MCF 10A (cell line): ENCODE data around the gene U2AF2. TPM values are rescaled to one million over a fixed set of nuclear protein-coding genes. Genes with fewer than 3 reads are reported as not detected.

ENCODE experiments used
- BruUV-seq: library from RNA; stranded (reverse); fragments of 400-500 nt; replicated peaks from 2 replicates; lab custom pipeline; 2021; lab: Mats Ljungman, UMichigan
- CTCF ChIA-PET: fragments of 300-600 bp; sonication (Branson Sonifier 250); formaldehyde crosslinking; extraction: SDS; loops from one replicate; lab custom pipeline; 2021; ENCODE audit warnings: antibody characterized with exemption, inconsistent platforms; lab: Yijun Ruan, JAX
- POLR2A ChIA-PET: fragments of 300-600, 350-650 bp; sonication (Branson Sonifier 250); formaldehyde crosslinking; extraction: SDS; loops from one replicate; lab custom pipeline; 2020; ENCODE audit warnings: antibody characterized with exemption, inconsistent platforms; lab: Yijun Ruan, JAX
- DNase-seq: peaks from one replicate; pipeline ENCODE4 v3.0.0-alpha.2; 2018; ENCODE audit not compliant: unreplicated experiment
- H3K27ac Mint-ChIP-seq: one replicate; pipeline ENCODE4 v1.8.0; 2022; ENCODE audit warnings: mild to moderate bottlenecking, low read depth, mixed read lengths; ENCODE audit not compliant: unreplicated experiment
- H3K27me3 Mint-ChIP-seq: one replicate; pipeline ENCODE4 v1.8.0; 2022; ENCODE audit warnings: mixed read lengths; ENCODE audit not compliant: insufficient read depth, unreplicated experiment
- H3K36me3 Mint-ChIP-seq: one replicate; pipeline ENCODE4 v1.8.0; 2022; ENCODE audit warnings: mild to moderate bottlenecking, moderate library complexity, mixed read lengths; ENCODE audit not compliant: insufficient read depth, unreplicated experiment
- H3K4me1 Mint-ChIP-seq: one replicate; pipeline ENCODE4 v1.8.0; 2022; ENCODE audit warnings: mixed read lengths; ENCODE audit not compliant: insufficient read depth, unreplicated experiment
- H3K4me3 Mint-ChIP-seq: one replicate; pipeline ENCODE4 v1.8.0; 2022; ENCODE audit warnings: mild to moderate bottlenecking, moderate library complexity, mixed read lengths; ENCODE audit not compliant: unreplicated experiment
- H3K9me3 Mint-ChIP-seq: one replicate; pipeline ENCODE4 v1.8.0; 2022; ENCODE audit warnings: mixed read lengths; ENCODE audit not compliant: unreplicated experiment
- CTCF ChIP-seq: fragments of 200-600 bp; IDR thresholded peaks from one replicate; pipeline ENCODE4 v1.8.0; 2022; ENCODE audit warnings: antibody characterized with exemption, mild to moderate bottlenecking; ENCODE audit not compliant: unreplicated experiment
- intact Hi-C: fragments of 100-400 bp; cut with micrococcal nuclease; formaldehyde crosslinking; loops from 2 replicates; pipeline ENCODE4 v1.14.1; 2022
- total RNA-seq: library from RNA; stranded (reverse); gene quantifications from 2 replicates; pipeline ENCODE4 v1.2.3, GENCODE V29; 2022

Gene U2AF2
- total RNA-seq, 1 experiment from 2014 or later: 280 TPM

DNA sequence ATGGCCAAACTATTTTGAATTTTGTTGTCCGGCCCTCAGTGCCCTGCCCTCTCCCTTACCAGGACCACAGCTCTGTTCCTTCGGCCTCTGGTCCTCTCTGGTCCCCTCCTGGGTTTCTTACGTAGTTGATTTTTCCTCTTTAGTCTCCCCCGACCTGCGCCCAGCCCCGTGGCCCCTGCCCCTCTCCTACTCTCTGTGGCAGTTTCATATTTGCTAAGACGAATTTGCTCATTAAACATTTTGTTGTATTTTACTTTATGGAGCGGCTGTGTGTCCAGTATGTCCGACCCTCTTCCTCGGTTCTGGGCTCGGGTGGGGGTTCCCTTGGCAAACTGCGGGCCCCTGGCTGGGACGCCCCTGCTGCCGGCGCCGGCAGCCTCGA, 19.6 kb downstream of the U2AF2 start:
- Mint-ChIP-seq H3K4me1 (peaks cover 31% of the 10 kb centered on the region), H3K27me3 (no peaks in the 10 kb centered on the region), H3K27ac (peak overlapping the region; percentile 85), H3K4me3 (peak overlapping the region; percentile 87), H3K9me3 (no peaks in the 10 kb centered on the region), H3K36me3 (peaks cover 59% of the 10 kb centered on the region)
- DNase-seq: no peak
- BruUV-seq: no TSS peak
- intact Hi-C loops: no loop called here
- POLR2A ChIA-PET: interaction anchor here (1.2 kb wide), 1 partner anchor 20 kb away, joined by 6 read pairs; the partner anchor contains the start of gene U2AF2
- TF ChIP-seq CTCF: no peak
- CTCF ChIA-PET: no interaction called here

DNA sequence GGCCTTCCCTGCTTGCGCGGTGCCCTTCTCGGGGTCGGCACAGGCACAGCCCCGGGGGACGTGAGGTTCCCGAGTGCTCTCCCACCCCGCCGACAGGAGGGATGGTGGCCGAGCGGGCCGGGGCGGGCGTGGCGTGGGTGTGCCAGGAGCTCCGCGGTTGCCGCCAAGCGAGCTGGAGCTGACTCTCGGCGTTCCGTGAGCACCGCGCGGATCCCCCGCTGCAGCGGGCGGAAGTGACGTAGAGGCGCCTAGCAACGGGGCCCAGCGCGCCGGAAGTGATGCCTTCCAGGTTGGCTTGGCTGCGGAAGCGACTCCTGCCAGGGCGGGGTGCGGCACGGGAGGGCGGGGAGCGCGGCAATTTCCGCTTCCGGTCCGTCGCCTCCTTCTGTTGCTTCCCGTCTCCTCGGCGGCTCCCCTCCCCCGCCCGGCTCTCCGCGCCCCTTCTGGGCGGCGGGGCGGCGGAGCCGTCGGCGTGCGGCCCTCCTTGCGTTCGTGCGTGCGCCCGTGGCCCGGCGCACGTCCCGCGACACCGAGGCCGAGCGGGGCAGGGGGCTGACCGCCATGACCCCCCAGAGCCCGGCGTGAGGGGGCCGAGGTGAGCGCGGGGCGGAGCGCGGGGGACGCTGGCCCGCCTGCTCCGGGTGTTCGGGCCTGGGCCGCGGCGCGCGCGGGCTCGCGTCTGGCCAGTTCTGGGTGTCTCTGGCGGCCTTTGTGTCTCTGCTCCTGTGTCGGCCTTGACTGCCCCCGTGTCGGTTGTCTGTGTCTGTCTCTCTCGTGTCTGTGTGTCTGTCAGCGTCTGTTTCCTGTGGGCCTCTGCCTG, 20.2 kb downstream of the U2AF2 start, which contains the start of gene EPN1:
EPN1 (plus strand) TSS at position 386 of the 820 bp plus-strand sequence. CDS start 3,402 bp downstream, outside the sequence.
- peak within 1 kb of the TSS; percentile 87 for H3K4me3 Mint-ChIP-seq
- H3K9me3 Mint-ChIP-seq: no peaks in the 10 kb centered on the region
- DNase-seq: peak; percentile 97
- intact Hi-C loops: no loop called here
- no peaks in the 10 kb centered on the region for H3K27me3 Mint-ChIP-seq
- peak within 1 kb of the TSS; percentile 85 for H3K27ac Mint-ChIP-seq
- H3K36me3 Mint-ChIP-seq: peaks cover 61% of the 10 kb centered on the region
- no TSS peak for BruUV-seq
- peaks cover 34% of the 10 kb centered on the region for H3K4me1 Mint-ChIP-seq
- no peak for TF ChIP-seq CTCF
- ChIA-PET CTCF (no interaction called here), POLR2A (interaction anchor here (1.2 to 1.6 kb wide), 3 partner anchors 18 to 27 kb away, joined by 3 to 7 read pairs (median 6); partner anchors contain the start of genes CCDC106 and U2AF2)

DNA sequence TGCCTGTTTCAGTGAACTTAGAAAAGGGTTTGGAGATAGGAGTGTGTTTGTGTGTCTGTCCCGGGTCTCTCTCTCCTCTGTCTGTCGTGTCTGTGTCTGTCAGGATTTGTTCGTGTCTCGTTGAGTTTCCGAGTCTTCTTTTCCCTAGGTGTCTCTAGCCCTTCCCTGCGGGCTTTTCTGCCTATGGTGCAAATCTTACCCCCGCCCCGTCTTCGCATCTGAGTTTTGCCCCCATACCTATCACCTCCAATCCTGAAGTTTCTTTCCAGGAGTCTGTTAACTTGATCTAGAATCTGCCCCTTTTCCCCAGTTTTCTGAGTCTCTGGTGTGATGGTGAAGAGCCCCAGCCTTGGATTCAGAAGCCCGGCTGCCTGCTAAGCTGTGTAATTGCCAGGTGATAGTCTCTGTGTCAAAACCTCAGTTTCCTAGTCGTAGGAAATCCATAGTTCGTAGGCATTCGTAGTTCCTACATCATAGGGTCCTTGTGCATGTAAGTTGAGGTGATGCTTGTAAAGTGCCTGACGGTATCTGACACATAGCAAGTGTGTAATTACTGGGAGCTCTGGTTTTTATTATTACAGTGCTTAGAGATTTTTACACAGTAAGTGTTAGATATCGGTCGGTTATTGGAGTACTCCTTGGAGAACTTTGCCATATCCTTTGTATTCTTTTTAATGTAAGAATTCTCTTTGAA, 21.0 kb downstream of the U2AF2 start:
- H3K4me3 Mint-ChIP-seq: peak overlapping the region; percentile 87
- POLR2A ChIA-PET: interaction anchor here (0.7 to 1.6 kb wide), 7 partner anchors 12 to 158 kb away, joined by 3 to 9 read pairs (median 4); partner anchors contain the start of genes CCDC106 and ZNF581
- peaks cover 33% of the 10 kb centered on the region for H3K4me1 Mint-ChIP-seq
- H3K27ac Mint-ChIP-seq: peak overlapping the region; percentile 85
- no peak for TF ChIP-seq CTCF
- H3K27me3 Mint-ChIP-seq: no peaks in the 10 kb centered on the region
- no peaks in the 10 kb centered on the region for H3K9me3 Mint-ChIP-seq
- intact Hi-C loops: no loop called here
- BruUV-seq: TSS peak; percentile 38
- no peak for DNase-seq
- peaks cover 59% of the 10 kb centered on the region for H3K36me3 Mint-ChIP-seq
- CTCF ChIA-PET: interaction anchor here (0.6 to 1.1 kb wide), 3 partner anchors 9 to 1184 kb away, joined by 3 read pairs; partner anchors contain the start of gene U2AF2
